Middle frontal gyrus (tissue), 1 donor: Measurements from ENCODE around the gene IL15RA.
"Not testable (repeated sequence)": the region's sequence is repeated elsewhere in the genome, so short reads cannot be mapped to it uniquely, and the experiment has no call there.

Source experiments
- DNase-seq: peaks from one replicate; pipeline ENCODE4 v3.0.0-alpha.2; 2015; ENCODE audit warnings: low spot score; ENCODE audit errors: extremely low spot score

Gene IL15RA

DNA sequence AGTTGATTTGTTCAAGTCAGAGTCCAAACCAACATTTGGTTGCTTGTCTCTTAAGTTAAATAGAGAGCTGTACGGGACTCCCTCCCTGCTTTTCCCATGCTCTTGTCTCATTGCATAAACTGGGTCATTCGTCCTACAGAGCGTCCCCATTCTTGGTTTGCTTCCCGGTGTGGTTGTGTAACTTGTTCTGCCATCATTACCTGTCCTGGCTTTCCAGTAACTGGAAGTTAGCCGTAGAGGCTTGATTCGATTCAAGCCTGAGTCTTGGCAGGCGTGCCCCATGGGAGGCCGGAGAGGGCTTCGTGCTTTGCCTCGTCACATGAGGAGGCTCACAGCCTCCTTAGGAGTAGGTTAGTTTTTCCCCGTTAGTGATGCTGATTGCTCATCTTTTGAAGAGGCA is 47.1 kb downstream of the IL15RA start:
- no peak for DNase-seq

DNA sequence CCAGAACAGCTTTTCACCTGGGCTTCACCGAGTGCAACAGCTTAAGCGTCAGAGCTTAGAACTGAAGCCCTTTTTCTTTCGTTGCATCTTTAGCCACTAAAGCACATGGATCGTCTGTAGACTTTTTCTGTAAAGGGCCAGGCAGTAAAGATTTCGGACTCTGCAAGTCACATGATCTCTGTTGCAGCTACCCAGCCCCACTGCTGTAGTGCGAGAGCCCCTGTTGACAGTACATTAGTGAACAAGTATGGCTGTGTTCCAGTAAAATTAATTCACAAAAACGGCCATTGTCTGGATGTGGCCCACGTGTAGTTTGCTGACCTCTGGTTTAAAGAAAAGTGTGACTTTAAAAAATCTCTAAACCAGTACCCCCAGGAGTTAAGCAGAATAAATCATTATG is 47.9 kb downstream of the IL15RA start:
- DNase-seq = no peak

DNA sequence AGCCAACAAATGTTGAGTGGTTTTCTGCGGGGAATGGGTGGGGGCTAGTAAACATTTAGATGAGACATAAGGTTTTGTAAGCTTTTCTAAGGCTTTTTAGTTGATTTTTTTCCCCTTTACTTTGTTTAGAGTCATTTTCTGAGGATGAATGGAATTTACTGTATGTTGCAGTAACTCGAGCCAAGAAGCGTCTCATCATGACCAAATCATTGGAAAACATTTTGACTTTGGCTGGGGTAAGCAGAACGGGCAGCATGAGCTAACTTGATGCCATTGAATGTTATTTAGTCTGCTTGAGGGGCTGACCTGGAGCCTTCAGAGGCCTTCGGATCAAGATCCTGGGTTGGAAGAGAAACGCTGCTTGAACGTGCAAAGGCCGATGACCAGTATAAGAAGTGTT is 50.0 kb downstream of the IL15RA start:
- DNase-seq = no peak

DNA sequence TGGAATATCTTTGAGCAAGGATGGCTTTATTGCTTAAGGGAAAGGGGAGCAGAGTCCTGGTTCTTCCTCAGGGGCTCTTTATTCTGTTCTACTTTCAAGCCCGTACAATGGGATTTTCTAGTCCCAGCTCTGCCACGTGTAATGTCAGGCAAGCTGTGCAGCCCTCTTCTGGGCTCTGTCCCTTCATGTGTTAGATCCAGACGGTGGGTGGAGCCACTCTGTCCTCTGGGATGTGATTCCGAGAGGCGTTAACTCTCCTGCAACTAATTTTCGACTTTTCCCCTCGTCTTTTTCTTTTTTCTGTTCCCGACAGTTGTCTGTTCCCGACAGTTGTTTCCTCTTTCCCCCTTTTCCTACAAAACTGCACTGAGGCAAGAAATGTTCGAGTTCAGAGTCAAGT is 52.5 kb downstream of the IL15RA start:
- DNase-seq = no peak

DNA sequence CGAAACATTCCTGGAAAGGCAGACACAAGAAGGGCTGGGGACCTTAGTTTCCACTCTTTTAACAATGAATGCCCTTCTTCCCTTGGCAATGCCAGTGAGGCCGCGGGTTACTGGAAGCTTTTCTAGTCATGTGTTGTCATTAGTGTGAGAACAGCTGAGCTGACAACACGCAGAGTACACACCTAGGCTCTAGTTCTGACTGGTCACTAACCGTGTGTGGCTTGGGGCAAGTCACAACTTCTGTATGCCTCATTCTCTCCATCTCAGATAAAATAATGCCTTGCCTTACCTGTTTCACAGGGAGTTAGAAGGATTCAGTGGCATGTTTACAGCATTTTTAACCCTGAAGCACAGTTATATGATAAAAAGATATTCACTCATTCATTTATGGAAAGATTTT is 55.6 kb downstream of the IL15RA start:
- DNase-seq = no peak

DNA sequence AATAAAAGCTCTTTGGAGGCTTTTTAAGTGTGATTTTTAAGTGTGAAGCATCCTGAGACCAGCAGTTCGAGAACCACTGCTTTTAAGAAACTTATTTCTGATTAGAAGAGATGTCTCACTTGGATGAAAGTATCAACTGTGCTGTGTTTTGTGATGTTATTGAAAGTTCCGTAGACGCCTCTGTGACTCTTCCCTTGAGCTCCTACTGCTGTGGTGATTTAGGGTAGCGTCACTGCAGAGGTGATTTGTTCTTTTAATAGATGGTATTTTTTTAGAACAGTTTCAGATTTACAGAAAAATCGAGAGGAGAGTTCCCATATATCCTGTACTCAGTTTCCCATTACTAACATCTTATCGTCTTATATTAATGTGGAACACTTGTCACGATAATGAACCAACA is 57.8 kb downstream of the IL15RA start:
- DNase-seq = no peak

DNA sequence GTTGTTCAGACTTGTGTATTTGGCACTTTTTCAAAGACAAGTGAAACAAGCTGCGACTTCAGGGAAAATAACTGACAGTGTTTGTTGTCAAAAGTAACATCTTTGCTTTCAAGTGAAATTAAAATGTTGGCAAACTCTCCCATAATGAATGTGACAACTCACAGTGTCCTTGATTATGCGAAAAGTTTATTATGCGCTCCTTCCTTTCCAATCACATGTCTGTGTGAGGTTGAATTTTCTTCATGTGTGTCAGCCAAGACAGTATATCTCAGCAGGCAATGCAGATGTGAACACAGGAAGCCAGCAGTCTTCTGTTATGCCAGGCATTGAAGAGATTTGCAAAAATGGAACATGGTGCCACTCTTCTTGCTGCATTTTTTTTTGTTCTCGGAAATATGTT is 58.6 kb downstream of the IL15RA start:
- DNase-seq = no peak

DNA sequence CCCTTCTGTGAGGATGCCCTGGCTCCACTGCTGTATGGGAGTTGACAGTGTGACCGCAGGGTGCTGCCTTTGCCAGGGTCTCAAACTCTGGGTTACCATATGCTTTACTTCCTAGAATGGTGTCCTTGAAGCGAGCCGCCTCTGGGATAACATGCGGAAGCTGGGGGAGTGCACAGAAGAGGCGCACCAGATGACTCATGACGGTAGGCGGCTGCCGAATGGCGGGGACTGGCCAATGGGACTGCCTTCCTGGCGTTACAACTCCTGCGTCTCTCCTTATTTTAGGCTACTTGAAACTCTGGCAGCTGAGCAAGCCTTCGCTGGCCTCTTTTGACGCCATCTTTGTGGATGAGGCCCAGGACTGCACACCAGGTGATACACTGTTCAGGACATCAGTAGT is 60.0 kb downstream of the IL15RA start:
- no peak for DNase-seq

DNA sequence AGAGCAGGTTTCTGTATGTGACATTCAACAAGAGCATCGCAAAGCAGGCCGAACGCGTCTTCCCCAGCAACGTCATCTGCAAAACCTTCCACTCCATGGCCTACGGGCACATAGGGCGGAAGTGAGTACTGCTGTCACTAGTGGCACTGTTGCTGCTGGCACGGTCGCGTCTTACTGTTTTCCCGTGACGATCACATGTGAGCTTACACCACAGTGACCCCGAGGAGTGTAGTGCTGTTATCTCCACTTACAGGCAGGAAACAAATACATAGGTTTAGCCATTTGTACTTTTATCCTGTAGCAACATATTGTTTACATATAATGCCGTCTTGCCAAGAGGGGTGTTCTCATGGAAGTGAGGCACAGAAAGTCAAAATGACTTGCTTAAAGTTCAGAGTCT is 61.9 kb downstream of the IL15RA start:
- no peak for DNase-seq

DNA sequence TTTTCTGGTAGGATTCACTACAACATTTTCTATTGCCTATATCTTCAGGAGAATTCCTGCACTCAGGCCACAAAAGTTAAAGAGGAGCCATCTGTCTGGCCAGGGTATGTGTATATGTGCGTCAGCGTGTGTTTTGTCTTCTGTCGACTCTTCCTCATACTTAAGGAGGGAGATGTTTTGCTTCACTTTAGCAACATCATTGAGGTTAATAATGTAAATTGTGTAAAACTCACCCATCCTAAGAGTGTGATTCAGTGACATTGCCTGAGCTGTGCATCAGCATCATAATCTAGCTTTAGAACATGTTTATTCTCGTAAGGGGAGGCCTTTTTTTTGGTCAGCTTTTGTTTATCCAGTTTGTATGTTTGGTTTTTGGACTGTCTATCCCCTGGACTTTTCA is 63.6 kb downstream of the IL15RA start:
- no peak for DNase-seq

DNA sequence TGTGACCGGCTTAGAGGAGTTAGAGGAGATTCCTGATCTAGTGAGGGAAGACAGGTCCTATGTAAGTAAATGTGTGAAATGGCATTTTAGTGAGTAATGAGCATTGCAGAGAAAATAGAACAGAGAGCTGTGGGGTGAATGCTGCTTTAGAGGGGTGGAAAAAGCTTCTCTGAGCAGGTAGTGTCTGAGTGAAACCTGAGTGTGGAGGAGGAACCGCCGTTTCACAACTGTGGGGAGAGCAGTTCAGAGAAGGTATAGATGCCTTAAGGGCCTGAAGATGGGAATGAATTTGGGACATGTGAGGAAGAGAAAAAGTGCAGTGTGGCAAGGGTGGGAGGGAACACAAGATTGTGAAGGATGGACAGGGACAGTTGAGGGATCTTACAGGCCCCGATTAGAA is 65.7 kb downstream of the IL15RA start:
- no peak for DNase-seq

DNA sequence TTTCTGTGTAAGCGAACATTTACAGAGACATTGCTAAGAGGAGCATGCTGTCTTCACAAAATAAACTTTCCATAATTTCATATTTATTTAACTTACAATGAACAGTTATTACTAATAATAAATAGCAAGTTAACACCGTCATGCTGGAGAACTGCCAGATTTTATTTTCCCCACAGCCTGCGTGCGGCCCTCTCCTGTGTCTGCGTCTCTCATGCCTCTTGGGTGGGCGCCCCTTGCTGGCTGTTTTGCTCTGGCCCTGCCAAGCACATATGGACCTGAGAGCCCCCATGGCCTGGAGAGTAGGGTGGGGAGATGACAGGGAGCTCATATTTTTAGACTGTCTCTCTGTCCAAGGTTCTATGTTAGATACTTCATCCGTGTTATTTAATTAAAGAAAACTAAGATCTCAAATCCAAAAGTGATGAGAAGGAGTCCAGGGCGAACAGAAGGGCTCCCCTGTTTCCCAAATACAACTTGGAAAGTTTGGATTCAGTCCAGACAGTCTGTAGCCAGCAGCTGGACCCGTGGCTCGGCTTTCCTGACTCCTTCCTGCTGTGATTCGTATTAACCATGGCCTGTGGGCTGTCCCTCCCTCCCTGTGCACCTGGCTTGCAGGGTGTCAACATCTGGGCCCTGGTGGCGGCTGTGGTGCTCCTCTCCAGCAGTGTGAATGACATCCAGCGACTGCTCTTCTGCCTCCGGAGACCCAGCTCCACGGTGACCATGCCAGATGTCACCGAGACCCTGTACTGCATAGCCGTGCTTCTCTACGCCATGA is 66.8 kb downstream of the IL15RA start:
- no peak for DNase-seq

DNA sequence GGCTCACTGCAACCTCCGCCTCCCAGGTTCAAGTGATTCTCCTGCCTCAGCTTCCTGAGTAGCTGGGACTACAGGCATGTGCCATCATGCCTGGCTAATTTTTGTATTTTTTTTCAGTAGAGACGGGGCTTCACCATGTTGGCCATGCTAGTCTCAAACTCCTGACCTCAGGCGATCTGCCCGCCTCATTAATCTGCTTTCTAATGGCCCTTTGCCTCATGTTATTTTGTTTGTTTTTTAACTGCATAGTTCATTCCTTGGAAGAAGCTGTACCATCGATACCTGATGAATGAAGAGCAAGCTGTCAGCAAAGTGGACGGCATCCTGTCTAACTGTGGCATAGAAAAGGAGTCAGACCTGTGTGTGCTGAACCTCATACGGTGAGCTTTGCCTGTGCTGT is 68.7 kb downstream of the IL15RA start:
- not testable (repeated sequence) for DNase-seq

DNA sequence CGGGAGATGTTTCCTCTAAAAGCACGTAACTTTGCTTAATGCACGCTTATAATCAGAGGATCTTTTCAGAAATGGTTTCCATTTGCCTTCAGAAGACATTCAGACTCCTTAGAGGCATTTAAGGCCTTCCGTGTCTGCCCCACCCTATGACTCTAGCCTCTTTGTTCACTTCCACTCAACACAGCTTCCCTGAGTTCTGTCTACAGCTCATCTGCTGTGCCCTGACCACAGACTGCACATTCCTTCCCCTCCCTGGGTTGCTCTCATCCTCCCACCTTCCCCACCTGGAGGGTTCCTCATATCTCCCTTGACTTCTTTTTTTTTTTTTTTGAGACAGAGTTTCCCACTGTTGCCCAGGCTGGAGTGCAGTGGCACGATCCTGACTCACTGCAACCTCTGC is 70.7 kb downstream of the IL15RA start:
- DNase-seq = no peak

DNA sequence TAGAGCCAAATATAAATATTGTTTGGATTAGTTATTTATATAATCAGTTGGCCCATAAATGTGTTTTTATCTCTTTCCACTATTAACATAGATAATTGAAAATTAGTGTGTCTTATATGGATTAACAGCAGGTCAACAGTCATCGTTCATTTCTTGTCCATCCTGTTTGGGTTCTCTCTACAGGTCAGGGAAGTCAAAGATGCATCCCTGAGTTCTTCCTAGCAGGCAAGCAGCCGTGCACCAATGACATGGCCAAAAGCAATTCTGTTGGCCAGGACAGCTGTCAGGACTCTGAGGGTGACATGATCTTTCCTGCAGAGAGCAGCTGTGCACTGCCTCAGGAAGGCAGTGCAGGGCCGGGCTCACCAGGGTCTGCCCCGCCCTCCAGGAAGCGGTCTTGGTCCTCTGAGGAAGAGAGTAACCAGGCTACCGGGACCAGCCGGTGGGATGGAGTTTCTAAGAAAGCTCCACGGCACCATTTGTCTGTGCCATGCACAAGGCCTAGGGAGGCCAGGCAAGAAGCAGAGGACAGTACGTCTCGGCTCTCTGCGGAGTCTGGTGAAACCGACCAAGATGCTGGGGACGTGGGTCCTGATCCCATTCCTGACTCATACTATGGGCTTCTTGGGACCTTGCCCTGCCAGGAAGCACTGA is 71.4 kb downstream of the IL15RA start:
- no peak for DNase-seq

DNA sequence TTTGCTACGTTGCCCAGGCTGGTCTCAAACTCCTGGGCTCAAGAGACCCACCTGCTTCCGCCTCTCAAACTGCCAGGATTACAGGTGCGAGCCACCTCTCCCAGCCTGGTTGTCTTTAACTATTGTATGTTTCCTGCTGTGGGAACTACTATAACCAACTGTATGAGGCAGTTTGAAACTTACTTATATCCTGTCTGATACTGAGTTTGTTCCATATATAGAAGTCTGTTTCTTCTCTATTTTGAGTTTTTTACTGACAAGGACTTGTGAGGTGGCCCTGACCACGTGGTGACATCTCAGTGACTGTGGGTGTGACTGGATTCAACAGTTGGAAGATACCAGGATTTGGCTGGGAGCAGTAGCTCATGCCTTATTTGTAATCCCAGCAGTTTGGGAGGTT is 73.1 kb downstream of the IL15RA start:
- DNase-seq = no peak

DNA sequence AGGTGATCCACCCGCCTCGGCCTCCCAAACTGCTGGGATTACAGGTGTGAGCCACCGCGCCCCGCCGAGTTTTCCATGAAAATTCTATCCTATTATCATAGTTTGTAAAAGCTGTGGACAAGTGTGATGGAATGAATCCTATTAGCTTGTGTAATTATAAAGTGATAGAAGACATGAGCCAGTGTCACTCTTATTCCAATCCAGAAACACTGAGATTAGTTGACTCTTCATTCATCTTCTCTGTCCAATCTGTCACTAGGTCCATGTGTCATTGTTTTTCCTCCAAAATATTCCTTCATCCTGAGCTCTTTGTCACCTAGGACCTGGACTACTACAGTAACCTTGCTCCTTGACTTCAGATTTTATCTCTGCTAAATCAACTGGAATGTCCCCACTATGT is 73.8 kb downstream of the IL15RA start:
- no peak for DNase-seq

DNA sequence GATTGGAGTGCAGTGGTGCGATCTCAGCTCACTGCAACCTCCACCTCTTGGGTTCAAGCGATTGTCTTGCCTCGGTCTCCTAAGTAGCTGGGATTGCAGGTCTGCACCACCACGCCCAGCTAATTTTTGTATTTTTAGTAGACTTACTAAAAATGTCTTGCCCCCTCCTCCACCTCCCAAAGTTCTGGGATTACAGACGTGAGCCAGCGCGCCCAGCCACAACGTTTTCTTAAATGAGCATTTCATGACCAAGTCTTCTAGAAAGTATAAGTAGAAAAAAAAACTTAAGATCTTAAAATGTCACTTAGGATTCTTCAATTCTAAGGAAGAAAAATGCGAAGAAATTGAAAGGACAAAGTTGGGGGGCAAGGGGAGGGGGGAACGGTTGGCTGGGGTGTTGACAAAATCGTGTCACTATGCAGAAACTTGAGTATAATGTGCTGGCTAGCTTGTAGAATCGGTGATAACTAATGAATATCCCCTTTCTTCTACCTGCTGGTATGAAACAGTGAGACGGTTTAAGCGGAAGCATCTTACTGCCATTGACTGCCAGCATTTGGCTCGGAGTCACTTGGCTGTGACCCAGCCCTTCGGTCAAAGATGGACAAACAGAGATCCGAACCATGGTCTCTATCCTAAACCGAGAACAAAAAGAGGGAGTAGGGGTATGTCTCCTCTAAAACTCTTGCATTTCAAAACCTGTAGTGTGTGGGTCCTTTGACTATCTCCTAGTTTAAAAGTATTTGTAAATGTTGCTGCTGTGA is 74.7 kb downstream of the IL15RA start:
- no peak for DNase-seq
